Breast epithelium (tissue), 4 donors: ENCODE measurements around the gene TOR1A. TPM values are rescaled to one million over a fixed set of nuclear protein-coding genes. Genes with fewer than 3 reads are reported as not detected.

Experiments
- DNase-seq, 2 donors: peaks; one replicate each; pipeline ENCODE4 v3.0.0-alpha.2; 2019; ENCODE audit warnings: low spot score in 2 of 2
- H3K27ac ChIP-seq, 2 donors: fragments of 200-600 bp; sonication (generic) in 1 of 2; one replicate each; pipeline ENCODE4 v1.5.1; 2016 to 2019; ENCODE audit warnings: mild to moderate bottlenecking in 1 of 2
- H3K27me3 ChIP-seq, 2 donors: fragments of 200-600 bp; sonication (generic) in 1 of 2; one replicate each; pipeline versions ENCODE4 v1.5.1 to v1.6.0; 2017 to 2019; ENCODE audit warnings: control low read depth in 1 of 2, mild to moderate bottlenecking in 1 of 2
- H3K36me3 ChIP-seq: fragments of 200-600 bp; one replicate; pipeline ENCODE4 v1.5.1; 2019
- H3K4me1 ChIP-seq, 2 donors: fragments of 200-600 bp; sonication (generic); one replicate each; pipeline ENCODE4 v1.5.1; 2016 to 2019; ENCODE audit warnings: control low read depth in 1 of 2
- H3K4me3 ChIP-seq, 3 donors: fragments of 200-600 bp; sonication (generic); 1 replicate in 2 of 3; 2 replicates in 1 of 3; pipeline ENCODE4 v1.5.1; 2016 to 2019; ENCODE audit warnings: mild to moderate bottlenecking in 3 of 3, moderate library complexity in 2 of 3
- H3K9me3 ChIP-seq, 2 donors: fragments of 200-600 bp; sonication (generic) in 1 of 2; one replicate each; pipeline ENCODE4 v1.5.1; 2016 to 2019; ENCODE audit warnings: control low read depth in 1 of 2
- CTCF ChIP-seq, 3 donors: fragments of 450-650 bp; IDR thresholded peaks; one replicate each; pipeline ENCODE4 v1.5.1; 2016 to 2017; ENCODE audit warnings: antibody characterized with exemption in 3 of 3, mild to moderate bottlenecking in 3 of 3, moderate library complexity in 3 of 3
- POLR2A ChIP-seq: fragments of 450-650 bp; IDR thresholded peaks from one replicate; pipeline ENCODE4 v1.6.1; 2016; ENCODE audit warnings: antibody characterized with exemption, mild to moderate bottlenecking, moderate library complexity
- POLR2AphosphoS5 ChIP-seq, 3 donors: sonication (generic); formaldehyde crosslinking; IDR thresholded peaks; one replicate each; pipeline ENCODE4 v1.6.1; 2017; ENCODE audit warnings: antibody characterized with exemption in 3 of 3
- intact Hi-C: fragments of 100-400 bp; cut with DNase I; formaldehyde crosslinking; loops from one replicate; pipeline ENCODE4 v1.15.1; 2023; ENCODE audit warnings: low total_unique reads
- total RNA-seq, 3 donors: library from RNA; depleted of rRNA; stranded (reverse); fragments of >200 nt; gene quantifications; one replicate each; pipeline ENCODE4 v1.1.0, GENCODE V29; 2016

Gene TOR1A
- total RNA-seq, 3 donors from 2014 or later: 54.4 to 60.7 (median 57.8) TPM

- Histone ChIP-seq H3K4me1 (no peaks in the 10 kb centered on the region), H3K4me3 (no peak overlapping the region), H3K36me3 (peaks cover 4% of the 10 kb centered on the region), H3K27me3 (no peaks in the 10 kb centered on the region), H3K27ac (no peak overlapping the region), H3K9me3 (no peaks in the 10 kb centered on the region)
- intact Hi-C loops: no loop called here
- no peak for DNase-seq
- TF ChIP-seq POLR2AphosphoS5 (IDR thresholded peaks at IDR 0.05) (no peak), CTCF (IDR thresholded peaks at IDR 0.05) (no peak), POLR2A (no peak)
These were observed 27.1 kb upstream of the TOR1A start for GRCh38 chr9:129850821-129851550.

DNA sequence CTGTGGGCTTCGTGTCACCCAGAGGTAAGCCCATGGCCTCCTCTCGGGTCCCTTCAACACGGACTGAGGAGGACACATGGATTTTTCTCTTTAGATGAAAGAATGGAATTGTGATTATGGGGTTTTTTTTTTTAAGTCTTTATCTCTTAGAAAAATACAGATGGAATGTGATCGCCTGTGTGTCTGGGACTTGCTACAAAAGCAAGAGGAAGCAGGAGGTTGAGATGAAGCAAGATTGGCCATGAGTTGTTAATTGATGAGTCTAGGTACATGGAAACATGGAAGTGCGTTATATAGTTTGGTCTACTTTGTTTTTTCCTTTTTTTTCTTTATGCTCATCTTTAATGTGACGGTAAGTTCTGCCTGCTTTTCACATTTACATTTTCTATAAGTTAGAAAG is 26.0 kb upstream of the TOR1A start:
- no peak overlapping the region for H3K27ac ChIP-seq
- H3K9me3 ChIP-seq: no peaks in the 10 kb centered on the region
- no peak for DNase-seq
- intact Hi-C loops: no loop called here
- TF ChIP-seq POLR2AphosphoS5 (IDR thresholded peaks at IDR 0.05) (no peak), POLR2A (no peak), CTCF (IDR thresholded peaks at IDR 0.05) (no peak)
- no peaks in the 10 kb centered on the region for H3K27me3 ChIP-seq
- H3K4me1 ChIP-seq: no peaks in the 10 kb centered on the region
- H3K36me3 ChIP-seq: peaks cover 4% of the 10 kb centered on the region
- no peak overlapping the region for H3K4me3 ChIP-seq

GRCh38 chr9:129848712-129849441 is 24.9 kb upstream of the TOR1A start:
- DNase-seq: no peak
- Histone ChIP-seq H3K27ac (no peak overlapping the region), H3K27me3 (no peaks in the 10 kb centered on the region), H3K4me1 (no peaks in the 10 kb centered on the region), H3K4me3 (no peak overlapping the region), H3K9me3 (no peaks in the 10 kb centered on the region), H3K36me3 (peaks cover 4% of the 10 kb centered on the region)
- TF ChIP-seq POLR2A (no peak), POLR2AphosphoS5 (IDR thresholded peaks at IDR 0.05) (no peak)
- intact Hi-C loops: no loop called here

- no peaks in the 10 kb centered on the region for H3K27me3 ChIP-seq
These were observed 21.4 kb upstream of the TOR1A start for GRCh38 chr9:129845373-129845772.

GRCh38 chr9:129841071-129841470 is 17.1 kb upstream of the TOR1A start:
- Histone ChIP-seq H3K9me3 (no peaks in the 10 kb centered on the region), H3K4me3 (no peak overlapping the region), H3K27me3 (no peaks in the 10 kb centered on the region), H3K36me3 (no peaks in the 10 kb centered on the region), H3K4me1 (peaks cover 0 to 11% of the 10 kb centered on the region in 2 donors), H3K27ac (no peak overlapping the region)
- DNase-seq: no peak
- no peak for TF ChIP-seq POLR2A
- TF ChIP-seq POLR2AphosphoS5 (IDR thresholded peaks at IDR 0.05): no peak
- TF ChIP-seq CTCF (IDR thresholded peaks at IDR 0.05): no peak
- intact Hi-C loops: no loop called here

More at GRCh38 chr9:129845373-129845772, 21.4 kb upstream of the TOR1A start:
- intact Hi-C loops: no loop called here
- peaks cover 4% of the 10 kb centered on the region for H3K36me3 ChIP-seq
- no peaks in the 10 kb centered on the region for H3K9me3 ChIP-seq
- no peak for DNase-seq
- H3K27ac ChIP-seq: no peak overlapping the region
- no peaks in the 10 kb centered on the region for H3K4me1 ChIP-seq
- TF ChIP-seq CTCF (IDR thresholded peaks at IDR 0.05) (no peak), POLR2AphosphoS5 (IDR thresholded peaks at IDR 0.05) (no peak), POLR2A (no peak)
- no peak overlapping the region for H3K4me3 ChIP-seq
